GM12878 (cell line): ENCODE results near the gene CFAP54. TPM values are rescaled to one million over a fixed set of nuclear protein-coding genes. Genes with fewer than 3 reads are reported as not detected.

ENCODE experiments used
- ATAC-seq: fragments of 200-7000 bp; cut with Tn5 transposase; 3 replicates; pipeline ENCODE4 v1.9.1; 2020; ENCODE audit warnings: mild to moderate bottlenecking, moderate library complexity
- BruUV-seq: library from RNA; stranded (reverse); fragments of 400-500 nt; replicated peaks from 2 replicates; lab custom pipeline; 2021; lab: Mats Ljungman, UMichigan
- CTCF ChIA-PET: fragments of 300-600 bp; sonication (Branson Sonifier 250); formaldehyde crosslinking; extraction: SDS; loops from one replicate; lab custom pipeline; 2021; ENCODE audit warnings: inconsistent platforms; lab: Yijun Ruan, JAX
- POLR2A ChIA-PET: fragments of 350-600 bp; formaldehyde crosslinking; extraction: SDS; loops from one replicate; lab custom pipeline; 2021; ENCODE audit warnings: inconsistent platforms; lab: Charles Lee
- RAD21 ChIA-PET: fragments of 300-600 bp; sonication (Branson Sonifier 250); formaldehyde crosslinking; loops from one replicate; lab custom pipeline; 2023; ENCODE audit warnings: antibody characterized with exemption; ENCODE audit not compliant: unreplicated experiment; lab: Charles Lee
- SMC1A ChIA-PET: fragments of 300-600 bp; sonication (Branson Sonifier 250); formaldehyde crosslinking; loops from one replicate; lab custom pipeline; 2023; ENCODE audit not compliant: unreplicated experiment, uncharacterized antibody; lab: Charles Lee
- DNase-seq: peaks from one replicate; pipeline ENCODE4 v3.0.0-alpha.2; 2011; ENCODE audit warnings: low read depth, low spot score
- FAIRE-seq: peaks from 3 replicates; lab custom pipeline; 2011; peaks lifted over from hg19 to GRCh38; lab: Jason Lieb, UNC
- H2AFZ ChIP-seq: 2 replicates; pipeline ENCODE4 v1.6.0; 2011; ENCODE audit warnings: low read depth, low read length, control low read depth; ENCODE audit not compliant: control insufficient read depth
- H3K27ac ChIP-seq: 2 replicates; pipeline ENCODE4 v1.5.1; 2011; ENCODE audit warnings: control low read depth; ENCODE audit not compliant: control insufficient read depth, insufficient read depth
- H3K27me3 ChIP-seq, 2 experiments: replicated peaks in 1 of 2; 2 replicates each; pipeline versions ENCODE4 v1.6.0 to v1.6.1; 2011; ENCODE audit warnings: low read length in 1 of 2; ENCODE audit not compliant: control insufficient read depth in 2 of 2, insufficient read depth in 2 of 2
- H3K36me3 ChIP-seq, 2 experiments: 2 replicates each; pipeline ENCODE4 v1.5.1; 2011; ENCODE audit warnings: low read length in 1 of 2; ENCODE audit not compliant: control insufficient read depth in 2 of 2, insufficient read depth in 2 of 2
- H3K4me1 ChIP-seq: 2 replicates; pipeline ENCODE4 v1.6.1; 2011; ENCODE audit warnings: mild to moderate bottlenecking, low read length, moderate library complexity, mixed read lengths; ENCODE audit not compliant: control insufficient read depth, insufficient read depth
- H3K4me2 ChIP-seq: 2 replicates; pipeline ENCODE4 v1.6.0; 2011; ENCODE audit warnings: control low read depth; ENCODE audit not compliant: control insufficient read depth, insufficient read depth
- H3K4me3 ChIP-seq: fragments of 200-600 bp; sonication (generic); 2 replicates; pipeline ENCODE4 v1.5.1; 2016
- H3K79me2 ChIP-seq: 2 replicates; pipeline ENCODE4 v1.6.0; 2011; ENCODE audit warnings: low read length; ENCODE audit not compliant: control insufficient read depth, insufficient read depth
- H3K9ac ChIP-seq: 2 replicates; pipeline ENCODE4 v1.8.0; 2011; ENCODE audit warnings: low read length, control low read depth, mixed read lengths; ENCODE audit not compliant: control insufficient read depth, insufficient read depth
- H3K9me3 ChIP-seq: replicated peaks from 3 replicates; pipeline ENCODE4 v1.5.1; 2011; ENCODE audit warnings: mild to moderate bottlenecking, low read length; ENCODE audit not compliant: control insufficient read depth, insufficient read depth
- H4K20me1 ChIP-seq: 2 replicates; pipeline ENCODE4 v1.6.0; 2011; ENCODE audit not compliant: control insufficient read depth, insufficient read depth
- CBX3 ChIP-seq: fragments of 200-600 bp; sonication (generic); IDR thresholded peaks from 2 replicates; pipeline ENCODE4 v1.6.1; 2016; ENCODE audit warnings: low read depth, borderline replicate concordance
- GABPA ChIP-seq: IDR thresholded peaks from 2 replicates; pipeline ENCODE4 v1.6.1; 2014; ENCODE audit warnings: antibody characterized with exemption, low read depth, mild to moderate bottlenecking, inconsistent platforms
- HDAC6 ChIP-seq: fragments of 200-600 bp; sonication (generic); IDR thresholded peaks from one replicate; pipeline ENCODE4 v1.8.0; 2017; ENCODE audit warnings: antibody characterized with exemption; ENCODE audit not compliant: unreplicated experiment
- IKZF2 ChIP-seq, 2 experiments: fragments of 450-650 bp; IDR thresholded peaks; 2 replicates each; pipeline ENCODE4 v1.6.1; 2017; ENCODE audit warnings: mild to moderate bottlenecking in 2 of 2, moderate library complexity in 2 of 2
- JUNB ChIP-seq: IDR thresholded peaks from 2 replicates; pipeline ENCODE4 v1.6.1; 2016; ENCODE audit warnings: antibody characterized with exemption, mild to moderate bottlenecking
- MAX ChIP-seq: IDR thresholded peaks from 2 replicates; pipeline ENCODE4 v1.6.1; 2012; ENCODE audit warnings: low read depth, low read length, improper control_type of control experiment
- PAX8 ChIP-seq: fragments of 450-650 bp; IDR thresholded peaks from 2 replicates; pipeline ENCODE4 v1.6.1; 2017; ENCODE audit warnings: mild to moderate bottlenecking, moderate library complexity
- RB1 ChIP-seq: fragments of 450-650 bp; formaldehyde crosslinking; IDR thresholded peaks from 2 replicates; pipeline ENCODE4 v1.6.1; 2017; ENCODE audit warnings: mild to moderate bottlenecking, borderline replicate concordance
- SMAD5 ChIP-seq: IDR thresholded peaks from 2 replicates; pipeline ENCODE4 v1.6.1; 2016; ENCODE audit warnings: antibody characterized with exemption, low read depth
- SPI1 ChIP-seq: IDR thresholded peaks from 2 replicates; pipeline ENCODE4 v1.6.1; 2011; ENCODE audit warnings: low read depth, mild to moderate bottlenecking, low read length, moderate library complexity, borderline replicate concordance; ENCODE audit not compliant: insufficient read depth
- STAT1 ChIP-seq: fragments of 450-650 bp; conservative IDR thresholded peaks from 2 replicates; pipeline ENCODE4 v1.6.1; 2014; ENCODE audit warnings: antibody characterized with exemption, mild to moderate bottlenecking
- STAT3 ChIP-seq: IDR thresholded peaks from 2 replicates; pipeline ENCODE4 v1.6.1; 2011; ENCODE audit warnings: low read depth, low read length, improper control_type of control experiment
- WGBS: methylation state at CpG from one replicate; pipeline ENCODE4 v1.1.6; 2016; ENCODE audit warnings: low lambda C conversion rate; ENCODE audit not compliant: insufficient replicate concordance, insufficient coverage; ENCODE audit errors: missing lambda C conversion rate; 5-methylcytosine and 5-hydroxymethylcytosine counted together
- in situ Hi-C: fragments of 300-500 bp; cut with MboI; formaldehyde crosslinking; loops from 9 replicates; pipeline ENCODE4 v1.14.3; 2018; ENCODE audit warnings: mixed read lengths
- intact Hi-C: fragments of 100-400 bp; cut with micrococcal nuclease; formaldehyde crosslinking; loops from one replicate; pipeline ENCODE4 v1.14.2; 2022; ENCODE audit not compliant: unreplicated experiment
- polyA plus RNA-seq, 11 experiments: library from polyadenylated mRNA; depleted of rRNA in 4 of 11; unstranded in 6 of 11; stranded (reverse) in 5 of 11; fragments of >200 nt; fragmentation: Nextera tagmentation in 4 of 11; fragmentation: Illumina TruSeq in 1 of 11; extraction: Ambion mirVana in 4 of 11; extraction: Trizol in 1 of 11; gene quantifications; 1 replicate in 1 of 11; 2 replicates in 10 of 11; pipeline versions ENCODE4 v1.2.1 to v1.2.3, GENCODE V29; 2011 to 2016; ENCODE audit warnings: inconsistent platforms in 2 of 11, missing spikeins in 2 of 11, low read depth in 1 of 11
- total RNA-seq, 4 experiments: library from RNA; depleted of rRNA in 3 of 4; stranded (reverse); fragments of >200 nt in 3 of 4; fragmentation: Illumina TruSeq in 1 of 4; extraction: Trizol in 1 of 4; gene quantifications; 2 replicates each; pipeline versions ENCODE4 v1.2.1 to v1.2.3, GENCODE V29; 2013 to 2021
- TF ChIP-seq, protein P1 (sequence below): fragments of 150-350 bp; IDR thresholded peaks from 2 replicates; pipeline ENCODE4 v1.6.1; 2016; ENCODE audit warnings: low read depth, low read length
- TF ChIP-seq, protein P2 (sequence below): fragments of 450-650 bp; IDR thresholded peaks from 2 replicates; pipeline ENCODE4 v1.6.1; 2018; ENCODE audit warnings: borderline replicate concordance, mild to moderate bottlenecking; ENCODE audit not compliant: partially characterized antibody
- TF ChIP-seq, protein P3 (sequence below): fragments of 450-650 bp; IDR thresholded peaks from 2 replicates; pipeline ENCODE4 v1.6.1; 2017; ENCODE audit warnings: low read depth, mild to moderate bottlenecking, moderate library complexity

Gene CFAP54
- total and polyA plus RNA-seq, 10 of the 15 experiments (the other 5 are each of a cell fraction or from before 2014, with no cell fraction given): 0.19 to 1.5 (median 0.56) TPM

GRCh38 chr12:96824074-96824837, 334.9 kb downstream of the CFAP54 start (continued):
- TF ChIP-seq, protein P1, sequence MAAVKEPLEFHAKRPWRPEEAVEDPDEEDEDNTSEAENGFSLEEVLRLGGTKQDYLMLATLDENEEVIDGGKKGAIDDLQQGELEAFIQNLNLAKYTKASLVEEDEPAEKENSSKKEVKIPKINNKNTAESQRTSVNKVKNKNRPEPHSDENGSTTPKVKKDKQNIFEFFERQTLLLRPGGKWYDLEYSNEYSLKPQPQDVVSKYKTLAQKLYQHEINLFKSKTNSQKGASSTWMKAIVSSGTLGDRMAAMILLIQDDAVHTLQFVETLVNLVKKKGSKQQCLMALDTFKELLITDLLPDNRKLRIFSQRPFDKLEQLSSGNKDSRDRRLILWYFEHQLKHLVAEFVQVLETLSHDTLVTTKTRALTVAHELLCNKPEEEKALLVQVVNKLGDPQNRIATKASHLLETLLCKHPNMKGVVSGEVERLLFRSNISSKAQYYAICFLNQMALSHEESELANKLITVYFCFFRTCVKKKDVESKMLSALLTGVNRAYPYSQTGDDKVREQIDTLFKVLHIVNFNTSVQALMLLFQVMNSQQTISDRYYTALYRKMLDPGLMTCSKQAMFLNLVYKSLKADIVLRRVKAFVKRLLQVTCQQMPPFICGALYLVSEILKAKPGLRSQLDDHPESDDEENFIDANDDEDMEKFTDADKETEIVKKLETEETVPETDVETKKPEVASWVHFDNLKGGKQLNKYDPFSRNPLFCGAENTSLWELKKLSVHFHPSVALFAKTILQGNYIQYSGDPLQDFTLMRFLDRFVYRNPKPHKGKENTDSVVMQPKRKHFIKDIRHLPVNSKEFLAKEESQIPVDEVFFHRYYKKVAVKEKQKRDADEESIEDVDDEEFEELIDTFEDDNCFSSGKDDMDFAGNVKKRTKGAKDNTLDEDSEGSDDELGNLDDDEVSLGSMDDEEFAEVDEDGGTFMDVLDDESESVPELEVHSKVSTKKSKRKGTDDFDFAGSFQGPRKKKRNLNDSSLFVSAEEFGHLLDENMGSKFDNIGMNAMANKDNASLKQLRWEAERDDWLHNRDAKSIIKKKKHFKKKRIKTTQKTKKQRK: no peak
- TF ChIP-seq, all 136 proteins: peak for 0

GRCh38 chr12:96824838-96825236, 335.5 kb downstream of the CFAP54 start:
- Histone ChIP-seq H3K4me1 (no peaks in the 10 kb centered on the region), H3K9me3 (no peaks in the 10 kb centered on the region), H3K27ac (no peak overlapping the region), H4K20me1 (no peaks in the 10 kb centered on the region), H2AFZ (no peak overlapping the region), H3K36me3 (no peaks in the 10 kb centered on the region), H3K79me2 (no peaks in the 10 kb centered on the region), H3K4me2 (no peak overlapping the region), H3K9ac (no peak overlapping the region), H3K4me3 (no peak overlapping the region), H3K27me3 (no peaks in the 10 kb centered on the region; a peak in 1 of 4 replicates)
- ChIA-PET POLR2A (no interaction called here), RAD21 (no interaction called here), SMC1A (no interaction called here), CTCF (no interaction called here)
- DNase-seq (no peak), ATAC-seq (no peak), FAIRE-seq (no peak)
- in situ Hi-C loops (no loop called here), intact Hi-C loops (no loop called here)
- 100% methylated on average over 2 of the region's 2 CpGs for WGBS
- BruUV-seq: no TSS peak
- TF ChIP-seq STAT3 (no peak), PAX8 (no peak), SPI1 (no peak), JUNB (no peak), MAX (no peak), STAT1 (no peak), GABPA (no peak), IKZF2 (IDR thresholded peaks at IDR 0.05) (no peak), HDAC6 (no peak), CBX3 (no peak), SMAD5 (no peak), RB1 (no peak)
- TF ChIP-seq, protein P2, sequence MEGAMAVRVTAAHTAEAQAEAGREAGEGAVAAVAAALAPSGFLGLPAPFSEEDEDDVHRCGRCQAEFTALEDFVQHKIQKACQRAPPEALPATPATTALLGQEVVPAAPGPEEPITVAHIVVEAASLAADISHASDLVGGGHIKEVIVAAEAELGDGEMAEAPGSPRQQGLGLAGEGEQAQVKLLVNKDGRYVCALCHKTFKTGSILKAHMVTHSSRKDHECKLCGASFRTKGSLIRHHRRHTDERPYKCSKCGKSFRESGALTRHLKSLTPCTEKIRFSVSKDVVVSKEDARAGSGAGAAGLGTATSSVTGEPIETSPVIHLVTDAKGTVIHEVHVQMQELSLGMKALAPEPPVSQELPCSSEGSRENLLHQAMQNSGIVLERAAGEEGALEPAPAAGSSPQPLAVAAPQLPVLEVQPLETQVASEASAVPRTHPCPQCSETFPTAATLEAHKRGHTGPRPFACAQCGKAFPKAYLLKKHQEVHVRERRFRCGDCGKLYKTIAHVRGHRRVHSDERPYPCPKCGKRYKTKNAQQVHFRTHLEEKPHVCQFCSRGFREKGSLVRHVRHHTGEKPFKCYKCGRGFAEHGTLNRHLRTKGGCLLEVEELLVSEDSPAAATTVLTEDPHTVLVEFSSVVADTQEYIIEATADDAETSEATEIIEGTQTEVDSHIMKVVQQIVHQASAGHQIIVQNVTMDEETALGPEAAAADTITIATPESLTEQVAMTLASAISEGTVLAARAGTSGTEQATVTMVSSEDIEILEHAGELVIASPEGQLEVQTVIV: no peak
- TF ChIP-seq, protein P3, sequence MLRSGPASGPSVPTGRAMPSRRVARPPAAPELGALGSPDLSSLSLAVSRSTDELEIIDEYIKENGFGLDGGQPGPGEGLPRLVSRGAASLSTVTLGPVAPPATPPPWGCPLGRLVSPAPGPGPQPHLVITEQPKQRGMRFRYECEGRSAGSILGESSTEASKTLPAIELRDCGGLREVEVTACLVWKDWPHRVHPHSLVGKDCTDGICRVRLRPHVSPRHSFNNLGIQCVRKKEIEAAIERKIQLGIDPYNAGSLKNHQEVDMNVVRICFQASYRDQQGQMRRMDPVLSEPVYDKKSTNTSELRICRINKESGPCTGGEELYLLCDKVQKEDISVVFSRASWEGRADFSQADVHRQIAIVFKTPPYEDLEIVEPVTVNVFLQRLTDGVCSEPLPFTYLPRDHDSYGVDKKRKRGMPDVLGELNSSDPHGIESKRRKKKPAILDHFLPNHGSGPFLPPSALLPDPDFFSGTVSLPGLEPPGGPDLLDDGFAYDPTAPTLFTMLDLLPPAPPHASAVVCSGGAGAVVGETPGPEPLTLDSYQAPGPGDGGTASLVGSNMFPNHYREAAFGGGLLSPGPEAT: no peak
